K562 (cell line): ENCODE measurements around the gene ZNF672. TPM values are rescaled to one million over a fixed set of nuclear protein-coding genes. Genes with fewer than 3 reads are reported as not detected.

ENCODE experiments used
- ADNP ChIP-seq: fragments of 200-800 bp; sonication (Bioruptor generic); IDR thresholded peaks from 2 replicates; pipeline ENCODE4 v1.6.1; 2016; ENCODE audit warnings: missing genetic modification characterization, missing compliant biosample characterization
- CHD2 ChIP-seq: IDR thresholded peaks from 2 replicates; pipeline ENCODE4 v1.6.1; 2011; ENCODE audit warnings: low read depth, low read length
- CTCFL ChIP-seq: IDR thresholded peaks from 2 replicates; pipeline ENCODE4 v1.6.1; 2011; ENCODE audit warnings: borderline replicate concordance, low read depth, mild to moderate bottlenecking, moderate library complexity, low read length; ENCODE audit not compliant: insufficient read depth, poor library complexity, severe bottlenecking
- GABPB2 ChIP-seq: fragments of 250-450 bp; sonication (Bioruptor Pico); conservative IDR thresholded peaks from 2 replicates; pipeline ENCODE4 v1.5.1; 2021; ENCODE audit warnings: mild to moderate bottlenecking
- GATA2 ChIP-seq: sonication (generic); formaldehyde crosslinking; IDR thresholded peaks from 2 replicates; pipeline ENCODE4 v1.4.0; 2020; ENCODE audit warnings: mild to moderate bottlenecking, missing genetic modification reagents
- HNRNPL ChIP-seq: fragments of 200-400 bp; formaldehyde crosslinking; IDR thresholded peaks from 2 replicates; pipeline ENCODE4 v1.6.1; 2017; ENCODE audit warnings: low read depth, mild to moderate bottlenecking, low read length
- MBD2 ChIP-seq: sonication (generic); IDR thresholded peaks from 2 replicates; pipeline ENCODE4 v1.6.1; 2016; ENCODE audit warnings: low read depth, borderline replicate concordance
- MYC ChIP-seq, 2 experiments: fragments of 250-450 bp in 1 of 2; sonication (Bioruptor Pico) in 1 of 2; IDR thresholded peaks; 2 replicates each; pipeline versions ENCODE4 v1.5.1 to v1.6.1; 2012 to 2021; ENCODE audit warnings: low read depth in 2 of 2, borderline replicate concordance in 1 of 2, improper control_type of control experiment in 1 of 2, low read length in 1 of 2, mild to moderate bottlenecking in 1 of 2, moderate library complexity in 1 of 2
- NELFE ChIP-seq: IDR thresholded peaks from 2 replicates; pipeline ENCODE4 v1.6.1; 2011; ENCODE audit warnings: mild to moderate bottlenecking; ENCODE audit not compliant: insufficient read depth, insufficient read length
- OTX1 ChIP-seq: fragments of 450-650 bp; formaldehyde crosslinking; IDR thresholded peaks from 2 replicates; pipeline ENCODE4 v1.4.0; 2022; ENCODE audit warnings: mild to moderate bottlenecking
- POLR2G ChIP-seq: fragments of 200-400 bp; formaldehyde crosslinking; IDR thresholded peaks from 2 replicates; pipeline ENCODE4 v1.6.1; 2017; ENCODE audit warnings: low read depth, mild to moderate bottlenecking, antibody characterized with exemption, low read length, moderate library complexity
- PRPF4 ChIP-seq: fragments of 200-400 bp; formaldehyde crosslinking; IDR thresholded peaks from one replicate; pipeline ENCODE4 v1.6.1; 2017; ENCODE audit warnings: low read length, low read depth, mild to moderate bottlenecking; ENCODE audit not compliant: insufficient read depth, poor library complexity, severe bottlenecking
- PTBP1 ChIP-seq: fragments of 200-400 bp; formaldehyde crosslinking; IDR thresholded peaks from 2 replicates; pipeline ENCODE4 v1.6.1; 2017; ENCODE audit warnings: low read depth, low read length
- RBFOX2 ChIP-seq: fragments of 200-400 bp; formaldehyde crosslinking; IDR thresholded peaks from 2 replicates; pipeline ENCODE4 v1.6.1; 2017; ENCODE audit warnings: low read depth, mild to moderate bottlenecking, low read length, moderate library complexity
- RBM39 ChIP-seq: fragments of 200-400 bp; formaldehyde crosslinking; optimal IDR thresholded peaks from 2 replicates; pipeline ENCODE3; 2018; ENCODE audit warnings: low read depth, low read length
- TEAD1 ChIP-seq, 2 experiments: fragments of 450-650 bp in 1 of 2; sonication (generic) in 1 of 2; formaldehyde crosslinking; IDR thresholded peaks; 2 replicates each; pipeline versions ENCODE4 v1.4.0 to v1.8.0; 2020 to 2022; ENCODE audit warnings: mild to moderate bottlenecking in 2 of 2, missing genetic modification reagents in 1 of 2
- THAP12 ChIP-seq: fragments of 250-450 bp; sonication (Bioruptor Pico); IDR thresholded peaks from 2 replicates; pipeline ENCODE4 v1.9.0; 2021; ENCODE audit warnings: mild to moderate bottlenecking, inconsistent platforms
- ZC3H11A ChIP-seq: IDR thresholded peaks from 2 replicates; pipeline ENCODE4 v1.6.1; 2012; ENCODE audit warnings: low read depth, low read length, improper control_type of control experiment
- ZNF395 ChIP-seq: fragments of 200-800 bp; sonication (Bioruptor generic); IDR thresholded peaks from 2 replicates; pipeline ENCODE4 v1.6.1; 2017; ENCODE audit warnings: missing genetic modification characterization, missing compliant biosample characterization
- ZNF431 ChIP-seq: sonication (generic); formaldehyde crosslinking; IDR thresholded peaks from 2 replicates; pipeline ENCODE4 v1.8.0; 2022; ENCODE audit warnings: mild to moderate bottlenecking, missing genetic modification reagents
- ZNF695 ChIP-seq: fragments of 450-650 bp; formaldehyde crosslinking; IDR thresholded peaks from 2 replicates; pipeline ENCODE4 v1.4.0; 2020; ENCODE audit warnings: mild to moderate bottlenecking, moderate library complexity
- polyA plus RNA-seq, 8 experiments: library from polyadenylated mRNA; depleted of rRNA in 4 of 8; stranded (reverse) in 5 of 8; unstranded in 3 of 8; fragments of >200 nt; fragmentation: Nextera tagmentation in 2 of 8; fragmentation: Illumina TruSeq in 1 of 8; extraction: Ambion mirVana in 2 of 8; extraction: Trizol in 1 of 8; gene quantifications; 2 replicates each; pipeline versions ENCODE4 v1.2.1 to v1.2.3, GENCODE V29; 2011 to 2014; ENCODE audit warnings: inconsistent platforms in 1 of 8, missing spikeins in 1 of 8
- total RNA-seq, 7 experiments: library from RNA; depleted of rRNA in 6 of 7; stranded (reverse); fragments of >200 nt in 6 of 7; fragmentation: Illumina TruSeq in 2 of 7; extraction: Trizol in 2 of 7; gene quantifications; 2 replicates each; pipeline versions ENCODE4 v1.2.1 to v1.2.3, GENCODE V29; 2011 to 2021; ENCODE audit warnings: low replicate concordance in 1 of 7

The ZNF672 gene
- total and polyA plus RNA-seq, 9 of the 15 experiments (the other 6 are each of a cell fraction or from before 2014, with no cell fraction given) = 1.9 to 57.9 (median 24.1) TPM

- TF ChIP-seq NELFE (no peak), OTX1 (CRISPR knock-in tag) (no peak), POLR2G (peak; percentile 72), MBD2 (no peak), ADNP (no peak), CHD2 (no peak), HNRNPL (peak; percentile 64; the same call in 1 of the 2 replicates), TEAD1 (CRISPR knock-in tag; IDR thresholded peaks at IDR 0.05) (no peak), CTCFL (no peak), THAP12 (no peak), MYC (IDR thresholded peaks at IDR 0.05; ENCODE audit: low read depth, low read length) (no peak), MYC (CRISPR knock-in tag; IDR thresholded peaks at IDR 0.05; ENCODE audit: borderline replicate concordance, low read depth) (no peak), RBM39 (no peak), ZNF431 (no peak), ZC3H11A (no peak), PTBP1 (no peak), ZNF395 (no peak), GABPB2 (no peak), PRPF4 (no peak), RBFOX2 (peak; percentile 66), GATA2 (no peak), ZNF695 (no peak)
Observed at GRCh38 chr1:248847956-248848561, 10.0 kb downstream of the ZNF672 start (continued).
